ENCODE results near the gene RASA3. TPM values are rescaled to one million over a fixed set of nuclear protein-coding genes. Genes with fewer than 3 reads are reported as not detected.
"Not testable (repeated sequence)": the region's sequence is repeated elsewhere in the genome, so short reads cannot be mapped to it uniquely, and the experiment has no call there.

Gene RASA3
- total RNA-seq, 5 donors from 2014 or later (not counting 1 experiment from before 2014, with no cell fraction given) = 223 to 267 (median 238) TPM

DNA sequence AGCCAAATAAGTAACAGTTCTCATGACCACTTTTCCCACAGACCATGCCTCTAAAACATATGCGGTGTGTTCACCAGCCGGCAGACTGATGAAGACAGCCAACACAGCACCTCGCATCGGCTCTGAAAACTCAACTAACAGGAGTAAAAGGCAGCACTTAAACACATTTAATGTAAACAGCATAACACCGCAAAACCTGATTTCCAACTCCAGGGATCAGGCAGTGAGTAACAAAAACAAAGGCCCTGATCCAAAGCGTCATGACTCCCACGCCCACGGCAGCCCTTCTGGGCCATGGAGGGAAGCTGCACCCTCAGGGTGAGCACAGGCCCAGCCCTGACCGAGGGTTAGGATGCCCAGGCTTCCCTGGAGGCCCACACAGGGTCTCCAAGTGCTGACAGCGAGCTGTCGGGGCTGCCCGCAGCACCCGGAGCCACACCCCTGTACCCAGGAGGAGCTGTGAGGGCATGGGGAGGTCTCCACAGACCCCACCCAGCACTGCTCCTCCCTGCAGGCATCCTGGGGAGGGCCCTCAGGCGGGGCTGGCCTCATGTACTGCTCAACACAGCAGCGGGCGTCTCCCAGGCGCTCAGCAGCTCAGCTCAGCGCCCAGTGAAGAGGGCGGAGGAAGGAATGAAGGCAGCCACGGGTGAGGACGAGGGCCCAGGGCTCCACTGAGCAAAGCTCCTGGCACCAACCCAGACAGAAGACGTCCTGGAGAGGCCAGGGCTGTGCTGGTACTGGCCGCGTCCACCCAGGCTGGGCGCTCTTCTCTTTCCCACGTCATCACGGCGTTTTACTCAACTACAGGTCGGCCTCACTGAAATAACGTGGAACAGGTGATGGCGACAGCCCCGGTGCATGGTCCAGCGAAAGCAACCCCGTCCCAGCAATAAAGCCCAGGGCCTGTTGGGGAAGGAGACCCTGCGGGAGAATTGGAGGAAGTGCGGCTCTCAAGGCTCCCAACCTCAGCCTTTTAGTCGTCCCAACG lies 53.7 kb downstream of the RASA3 start:
- peak in 5 of 35 experiments; percentile 6 to 45 (median 18) for DNase-seq
- H3K27me3 Mint-ChIP-seq = no peaks in the 10 kb centered on the region
- peak overlapping the region; percentile 14 for H3K27ac ChIP-seq (ENCODE audit: low read length)
- peak; percentile 33 to 50 (median 46) for ATAC-seq (replicated peaks in 1 of 4)
- no peaks in the 10 kb centered on the region for H3K9me3 Mint-ChIP-seq
- peaks cover 20 to 81% of the 10 kb centered on the region in 2 experiments for H3K4me1 ChIP-seq (ENCODE audit: control insufficient read depth in 1 of 2, extremely low read depth in 1 of 2, insufficient read depth in 2 of 2, low read length in 2 of 2)
- POLR2A ChIA-PET = no interaction called here
- peaks cover 36% of the 10 kb centered on the region for H3K36me3 Mint-ChIP-seq
- H3K9me3 ChIP-seq = no peaks in the 10 kb centered on the region
- no peaks in the 10 kb centered on the region for H3K27me3 ChIP-seq (replicated peaks in 1 of 2; ENCODE audit: control insufficient read depth in 2 of 2, extremely low read depth in 1 of 2, insufficient read depth in 2 of 2, low read length in 1 of 2)
- CTCF ChIA-PET = interaction anchor here in 1 of 2 donors (0.6 kb wide), 1 partner anchor 144 kb away, joined by 4 read pairs; no protein-coding TSS in a partner anchor
- peak overlapping the region in 2 of 3 donors; percentile 23 to 52 for H3K4me3 Mint-ChIP-seq
- H3K4me1 Mint-ChIP-seq = peaks cover 64 to 70% (median 64%) of the 10 kb centered on the region in 3 donors
- peaks cover 13 to 67% of the 10 kb centered on the region in 2 donors for H3K36me3 ChIP-seq (ENCODE audit: control insufficient read depth in 2 of 2, extremely low read depth in 1 of 2, insufficient read depth in 1 of 2, low read length in 1 of 2)
- H3K27ac Mint-ChIP-seq = peak overlapping the region; percentile 46 to 81
- H3K4me3 ChIP-seq (ENCODE audit: control insufficient read depth in 1 of 2, extremely low read depth in 1 of 2, low read length in 1 of 2) = peak overlapping the region in 1 of 2 donors; percentile 15
- 74% methylated on average over 28 of the region's 38 CpGs for WGBS (ENCODE audit: insufficient coverage)

DNA sequence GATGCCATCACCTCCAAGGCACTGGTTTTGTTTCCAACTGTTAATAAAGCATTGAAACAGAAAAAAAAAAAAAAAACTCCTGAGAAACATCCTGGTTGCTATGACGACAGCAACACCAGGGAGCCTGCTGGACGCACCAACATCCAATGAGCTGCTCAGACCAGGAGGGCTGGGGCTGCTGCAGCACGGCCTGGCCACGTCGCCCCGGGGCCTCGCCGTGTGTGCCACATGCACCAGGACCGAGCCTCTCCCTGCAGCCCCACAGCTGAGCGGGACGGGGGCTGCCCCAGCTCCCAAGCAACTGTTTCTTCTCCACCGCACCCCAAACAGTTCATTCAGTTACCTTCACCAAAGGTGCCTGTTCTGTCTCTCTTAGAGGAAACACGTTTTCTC lies 54.5 kb downstream of the RASA3 start:
- Mint-ChIP-seq H3K4me3 (peak overlapping the region in 1 of 3 donors; percentile 52), H3K27me3 (no peaks in the 10 kb centered on the region), H3K36me3 (peaks cover 39% of the 10 kb centered on the region), H3K27ac (peak overlapping the region; percentile 39 to 81), H3K9me3 (no peaks in the 10 kb centered on the region), H3K4me1 (peaks cover 60 to 67% (median 61%) of the 10 kb centered on the region in 3 donors)
- ATAC-seq (replicated peaks in 1 of 4) = peak in 1 of 4 experiments; percentile 19
- H3K4me1 ChIP-seq (ENCODE audit: control insufficient read depth in 1 of 2, extremely low read depth in 1 of 2, insufficient read depth in 2 of 2, low read length in 2 of 2) = peaks cover 20 to 77% of the 10 kb centered on the region in 2 experiments
- H3K27me3 ChIP-seq (replicated peaks in 1 of 2; ENCODE audit: control insufficient read depth in 2 of 2, extremely low read depth in 1 of 2, insufficient read depth in 2 of 2, low read length in 1 of 2) = no peaks in the 10 kb centered on the region
- peak in 2 of 35 experiments; percentile 1 to 9 for DNase-seq
- peaks cover 13 to 71% of the 10 kb centered on the region in 2 donors for H3K36me3 ChIP-seq (ENCODE audit: control insufficient read depth in 2 of 2, extremely low read depth in 1 of 2, insufficient read depth in 1 of 2, low read length in 1 of 2)
- 75% methylated on average over 11 of the region's 13 CpGs for WGBS (ENCODE audit: insufficient coverage)
- H3K9me3 ChIP-seq = no peaks in the 10 kb centered on the region
- H3K4me3 ChIP-seq (ENCODE audit: control insufficient read depth in 1 of 2, extremely low read depth in 1 of 2, low read length in 1 of 2) = no peak overlapping the region
- CTCF ChIA-PET = interaction anchor here in 1 of 2 donors (0.6 kb wide), 1 partner anchor 145 kb away, joined by 4 read pairs; no protein-coding TSS in a partner anchor
- POLR2A ChIA-PET = no interaction called here
- no peak overlapping the region for H3K27ac ChIP-seq (ENCODE audit: low read length)

DNA sequence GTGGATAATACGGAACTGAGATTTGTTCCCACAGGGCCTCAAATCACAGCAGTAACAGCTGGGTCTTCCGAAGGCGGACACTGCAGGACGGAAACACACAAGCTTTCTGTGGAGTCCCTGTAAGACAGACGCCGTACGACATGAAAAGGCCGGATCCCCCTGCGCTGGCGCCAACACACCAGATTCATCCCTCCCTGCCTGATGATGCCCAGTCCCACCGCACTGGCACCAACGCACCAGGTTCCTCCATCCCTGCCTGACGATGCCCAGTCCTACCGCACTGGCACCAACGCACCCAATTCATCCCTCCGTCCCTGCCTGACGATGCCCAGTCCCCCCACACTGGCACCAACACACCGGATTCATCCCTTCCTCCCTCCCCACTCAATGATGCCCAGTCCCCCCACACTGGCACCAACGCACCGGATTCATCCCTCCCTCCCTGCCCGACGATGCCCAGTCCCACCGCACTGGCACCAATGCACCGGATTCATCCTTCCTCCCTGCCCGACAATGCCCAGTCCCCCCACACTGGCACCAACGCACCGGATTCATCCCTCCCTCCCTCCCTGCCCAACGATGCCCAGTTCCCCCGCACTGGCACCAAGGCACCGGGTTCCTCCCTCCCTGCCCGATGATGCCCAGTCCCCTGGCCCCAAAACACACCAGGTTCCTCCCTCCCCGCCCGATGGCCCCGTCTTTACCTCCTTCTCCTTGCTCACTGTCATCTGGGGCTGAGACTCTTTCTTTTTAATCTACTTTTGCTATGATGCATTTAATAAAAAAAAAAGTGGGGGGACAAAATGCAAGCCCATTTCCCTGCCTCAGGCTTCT lies 55.1 kb downstream of the RASA3 start:
- no peaks in the 10 kb centered on the region for H3K27me3 ChIP-seq (replicated peaks in 1 of 2; ENCODE audit: control insufficient read depth in 2 of 2, extremely low read depth in 1 of 2, insufficient read depth in 2 of 2, low read length in 1 of 2)
- ChIA-PET CTCF (no interaction called here), POLR2A (no interaction called here)
- H3K9me3 ChIP-seq = no peaks in the 10 kb centered on the region
- no peak overlapping the region for H3K27ac ChIP-seq (ENCODE audit: low read length)
- ATAC-seq (replicated peaks in 1 of 4) (no peak), DNase-seq (peak in 2 of 35 experiments; percentile 0 to 11)
- H3K4me3 ChIP-seq (ENCODE audit: control insufficient read depth in 1 of 2, extremely low read depth in 1 of 2, low read length in 1 of 2) = no peak overlapping the region
- Mint-ChIP-seq H3K27me3 (no peaks in the 10 kb centered on the region), H3K4me3 (peak overlapping the region in 1 of 3 donors; percentile 52), H3K27ac (peak overlapping the region; percentile 39 to 41), H3K4me1 (peaks cover 59 to 67% (median 61%) of the 10 kb centered on the region in 3 donors), H3K36me3 (peaks cover 42% of the 10 kb centered on the region), H3K9me3 (no peaks in the 10 kb centered on the region)
- peaks cover 14 to 74% of the 10 kb centered on the region in 2 donors for H3K36me3 ChIP-seq (ENCODE audit: control insufficient read depth in 2 of 2, extremely low read depth in 1 of 2, insufficient read depth in 1 of 2, low read length in 1 of 2)
- WGBS (ENCODE audit: insufficient coverage) = 92% methylated on average over 27 of the region's 34 CpGs
- H3K4me1 ChIP-seq (ENCODE audit: control insufficient read depth in 1 of 2, extremely low read depth in 1 of 2, insufficient read depth in 2 of 2, low read length in 2 of 2) = peaks cover 20 to 71% of the 10 kb centered on the region in 2 experiments

DNA sequence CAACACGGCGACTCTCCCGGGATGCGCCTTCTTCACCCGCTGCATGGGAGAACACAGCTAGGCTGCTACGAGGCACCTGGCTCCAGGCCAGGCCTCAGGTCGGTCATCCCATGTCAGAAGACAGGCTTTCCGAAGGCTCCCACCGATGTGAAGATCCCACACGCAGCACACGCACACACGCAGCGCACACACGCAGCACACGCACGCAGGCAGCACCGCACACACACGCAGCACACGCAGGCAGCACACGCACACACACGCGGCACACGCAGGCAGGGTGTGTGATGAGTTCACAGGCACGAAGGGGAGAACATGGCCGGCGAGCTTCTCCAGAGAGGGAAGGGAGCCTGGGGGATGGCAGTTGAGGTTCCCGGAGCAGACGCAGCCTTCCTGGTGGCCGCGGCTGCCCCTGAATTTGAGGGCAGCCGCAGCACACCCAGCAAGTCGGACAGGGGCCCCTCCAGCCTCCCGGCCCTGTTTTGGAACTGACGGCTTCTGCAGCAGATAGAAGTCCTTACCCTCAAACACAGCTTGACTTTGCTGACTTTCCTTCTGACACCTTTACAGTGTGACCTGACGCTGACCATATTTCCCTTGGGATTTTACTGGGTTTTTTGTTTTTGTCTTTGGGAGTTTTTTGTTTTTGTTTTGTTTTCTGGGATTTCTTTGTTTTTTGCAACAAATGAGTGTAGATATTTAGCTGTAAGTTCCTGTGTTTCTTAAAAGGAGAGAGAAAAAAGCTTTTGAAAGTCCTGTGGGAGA lies 55.9 kb downstream of the RASA3 start:
- Mint-ChIP-seq H3K27me3 (no peaks in the 10 kb centered on the region), H3K36me3 (peaks cover 48% of the 10 kb centered on the region), H3K4me3 (peak overlapping the region in 1 of 3 donors; percentile 52), H3K27ac (peak overlapping the region; percentile 52 to 71), H3K9me3 (no peaks in the 10 kb centered on the region), H3K4me1 (peaks cover 56 to 64% (median 58%) of the 10 kb centered on the region in 3 donors)
- Histone ChIP-seq H3K4me3 (ENCODE audit: control insufficient read depth in 1 of 2, extremely low read depth in 1 of 2, low read length in 1 of 2) (no peak overlapping the region), H3K27me3 (replicated peaks in 1 of 2; ENCODE audit: control insufficient read depth in 2 of 2, extremely low read depth in 1 of 2, insufficient read depth in 2 of 2, low read length in 1 of 2) (no peaks in the 10 kb centered on the region), H3K4me1 (ENCODE audit: control insufficient read depth in 1 of 2, extremely low read depth in 1 of 2, insufficient read depth in 2 of 2, low read length in 2 of 2) (peaks cover 20 to 69% of the 10 kb centered on the region in 2 experiments), H3K9me3 (no peaks in the 10 kb centered on the region), H3K36me3 (ENCODE audit: control insufficient read depth in 2 of 2, extremely low read depth in 1 of 2, insufficient read depth in 1 of 2, low read length in 1 of 2) (peaks cover 18 to 74% of the 10 kb centered on the region in 2 donors), H3K27ac (ENCODE audit: low read length) (no peak overlapping the region)
- WGBS (ENCODE audit: insufficient coverage) = 97% methylated on average over 31 of the region's 35 CpGs
- POLR2A ChIA-PET = no interaction called here
- DNase-seq (peak in 2 of 35 experiments; percentile 0 to 3), ATAC-seq (replicated peaks in 1 of 4) (peak in 1 of 4 experiments; percentile 5)
- CTCF ChIA-PET = no interaction called here

DNA sequence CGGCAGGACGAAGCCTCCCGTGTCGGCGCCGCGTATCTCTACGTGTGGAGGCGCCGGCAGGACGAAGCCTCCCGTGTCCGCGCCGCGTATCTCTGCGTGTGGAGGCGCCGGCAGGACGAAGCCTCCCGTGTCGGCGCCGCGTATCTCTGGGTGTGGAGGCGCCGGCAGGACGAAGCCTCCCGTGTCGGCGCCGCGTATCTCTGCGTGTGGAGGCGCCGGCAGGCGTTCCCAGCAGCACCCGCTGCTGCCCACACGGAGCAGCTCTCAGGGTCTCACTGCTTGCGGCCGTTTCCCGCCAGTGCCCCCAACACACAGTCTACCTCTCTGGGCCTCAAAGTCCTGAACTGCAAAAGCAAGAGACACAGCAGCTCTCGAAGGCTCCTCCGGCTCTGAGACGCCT lies 56.6 kb downstream of the RASA3 start:
- H3K27ac Mint-ChIP-seq; H3K27me3 ChIP-seq (replicated peaks in 1 of 2; ENCODE audit: control insufficient read depth in 2 of 2, extremely low read depth in 1 of 2, insufficient read depth in 2 of 2, low read length in 1 of 2); H3K27me3 Mint-ChIP-seq; H3K9me3 ChIP-seq; H3K9me3 Mint-ChIP-seq; POLR2A ChIA-PET; ATAC-seq (replicated peaks in 1 of 4); CTCF ChIA-PET; H3K27ac ChIP-seq (ENCODE audit: low read length); H3K4me3 ChIP-seq (ENCODE audit: control insufficient read depth in 1 of 2, extremely low read depth in 1 of 2, low read length in 1 of 2): not testable (repeated sequence)
- Histone ChIP-seq H3K36me3 (ENCODE audit: control insufficient read depth in 2 of 2, extremely low read depth in 1 of 2, insufficient read depth in 1 of 2, low read length in 1 of 2) (peaks cover 18 to 75% of the 10 kb centered on the region in 2 donors), H3K4me1 (ENCODE audit: control insufficient read depth in 1 of 2, extremely low read depth in 1 of 2, insufficient read depth in 2 of 2, low read length in 2 of 2) (peaks cover 16 to 62% of the 10 kb centered on the region in 2 experiments)
- Mint-ChIP-seq H3K4me1 (peaks cover 53 to 63% (median 56%) of the 10 kb centered on the region in 3 donors), H3K4me3 (peak overlapping the region in 1 of 3 donors; percentile 52), H3K36me3 (peaks cover 54% of the 10 kb centered on the region)
- over 99% methylated on average over 25 of the region's 45 CpGs for WGBS (ENCODE audit: insufficient coverage)
- peak in 1 of 35 experiments; percentile 1 for DNase-seq
